IMR-90 (cell line): ENCODE results near the gene MMP20. TPM values are rescaled to one million over a fixed set of nuclear protein-coding genes. Genes with fewer than 3 reads are reported as not detected.
A peak's percentile ranks its signal among the peaks of the same experiment; 100 is the strongest.

Experiments used
- ATAC-seq: fragments of 200-7000 bp; cut with Tn5 transposase; 2 replicates; pipeline ENCODE4 v1.9.1; 2020; ENCODE audit warnings: low read depth, mild to moderate bottlenecking, moderate library complexity
- BruUV-seq: library from RNA; stranded (reverse); fragments of 400-500 nt; replicated peaks from 2 replicates; lab custom pipeline; 2021; lab: Mats Ljungman, UMichigan
- CTCF ChIA-PET: fragments of 300-600 bp; formaldehyde crosslinking; extraction: SDS; loops from one replicate; lab custom pipeline; 2021; ENCODE audit warnings: antibody characterized with exemption; lab: Yijun Ruan, JAX
- POLR2A ChIA-PET: fragments of 300-600 bp; sonication (Branson Sonifier 250); formaldehyde crosslinking; loops from one replicate; lab custom pipeline; 2022; ENCODE audit warnings: antibody characterized with exemption; ENCODE audit not compliant: unreplicated experiment; lab: Charles Lee
- DNase-seq: peaks from one replicate; pipeline ENCODE4 v3.0.0; 2013
- H2AFZ ChIP-seq: replicated peaks from 2 replicates; pipeline ENCODE3; 2013; ENCODE audit warnings: low read length, mild to moderate bottlenecking; ENCODE audit not compliant: poor library complexity
- H2AK5ac ChIP-seq: 2 replicates; pipeline ENCODE4 v1.6.1; 2013; ENCODE audit warnings: low read depth, low read length, inconsistent platforms
- H2AK9ac ChIP-seq: replicated peaks from 2 replicates; pipeline ENCODE3; 2013; ENCODE audit warnings: mild to moderate bottlenecking, low read depth, low read length, moderate library complexity; ENCODE audit not compliant: poor library complexity
- H2BK120ac ChIP-seq: 2 replicates; pipeline ENCODE4 v1.6.1; 2013; ENCODE audit warnings: low read depth, low read length, inconsistent platforms
- H2BK15ac ChIP-seq: 3 replicates; pipeline ENCODE4 v1.6.1; 2013; ENCODE audit warnings: low read depth, low read length, inconsistent platforms
- H2BK20ac ChIP-seq: 2 replicates; pipeline ENCODE4 v1.6.1; 2013; ENCODE audit warnings: low read depth, mild to moderate bottlenecking, inconsistent platforms, low read length, moderate library complexity
- H2BK5ac ChIP-seq: 2 replicates; pipeline ENCODE4 v1.6.1; 2013; ENCODE audit warnings: mild to moderate bottlenecking, low read depth, low read length, inconsistent platforms; ENCODE audit not compliant: poor library complexity, severe bottlenecking
- H3K14ac ChIP-seq: replicated peaks from 2 replicates; pipeline ENCODE4 v1.6.1; 2013; ENCODE audit warnings: low read depth, low read length, inconsistent platforms
- H3K18ac ChIP-seq: 2 replicates; pipeline ENCODE4 v1.6.1; 2013; ENCODE audit warnings: low read depth, low read length, control low read depth
- H3K23ac ChIP-seq: 2 replicates; pipeline ENCODE4 v1.6.1; 2013; ENCODE audit warnings: low read depth, low read length, inconsistent platforms
- H3K27ac ChIP-seq: 2 replicates; pipeline ENCODE4 v1.5.1; 2013; ENCODE audit warnings: mild to moderate bottlenecking, control low read depth, low read length; ENCODE audit not compliant: insufficient read depth
- H3K27me3 ChIP-seq: 2 replicates; pipeline ENCODE4 v1.6.1; 2013; ENCODE audit warnings: low read length; ENCODE audit not compliant: control insufficient read depth, insufficient read depth
- H3K36me3 ChIP-seq: 2 replicates; pipeline ENCODE4 v1.6.1; 2013; ENCODE audit warnings: low read length, mixed read lengths; ENCODE audit not compliant: control insufficient read depth, insufficient read depth
- H3K4ac ChIP-seq: 2 replicates; pipeline ENCODE4 v1.6.1; 2013; ENCODE audit warnings: low read depth, low read length, inconsistent platforms
- H3K4me1 ChIP-seq: 2 replicates; pipeline ENCODE4 v1.6.1; 2013; ENCODE audit warnings: low read length, mixed read lengths; ENCODE audit not compliant: control insufficient read depth, insufficient read depth
- H3K4me2 ChIP-seq: 2 replicates; pipeline ENCODE4 v1.6.1; 2013; ENCODE audit warnings: low read depth, mild to moderate bottlenecking, control low read depth, low read length, moderate library complexity
- H3K4me3 ChIP-seq: 2 replicates; pipeline ENCODE4 v1.5.1; 2013; ENCODE audit warnings: low read depth, mild to moderate bottlenecking, control low read depth, low read length, moderate library complexity; ENCODE audit not compliant: insufficient read depth
- H3K56ac ChIP-seq: 2 replicates; pipeline ENCODE4 v1.6.1; 2013; ENCODE audit warnings: low read length, inconsistent platforms; ENCODE audit not compliant: insufficient read depth; ENCODE audit errors: extremely low read depth
- H3K79me1 ChIP-seq, 2 experiments: 2 replicates each; pipeline ENCODE4 v1.6.1; 2013; ENCODE audit warnings: low read length in 2 of 2, inconsistent platforms in 1 of 2, low read depth in 1 of 2
- H3K9ac ChIP-seq: 2 replicates; pipeline ENCODE4 v1.6.1; 2013; ENCODE audit warnings: low read depth, low read length, control low read depth
- H3K9me1 ChIP-seq: 2 replicates; pipeline ENCODE4 v1.6.1; 2013; ENCODE audit warnings: low read length, inconsistent platforms; ENCODE audit not compliant: insufficient read depth
- H3K9me3 ChIP-seq: 2 replicates; pipeline ENCODE4 v1.6.1; 2013; ENCODE audit warnings: low read length; ENCODE audit not compliant: control insufficient read depth, insufficient read depth
- H4K20me1 ChIP-seq: 2 replicates; pipeline ENCODE4 v1.6.1; 2013; ENCODE audit warnings: low read length, inconsistent platforms; ENCODE audit not compliant: insufficient read depth
- H4K5ac ChIP-seq: 2 replicates; pipeline ENCODE4 v1.6.1; 2013; ENCODE audit warnings: mild to moderate bottlenecking, low read depth, low read length, control low read depth
- H4K8ac ChIP-seq, 2 experiments: 2 replicates each; pipeline ENCODE4 v1.6.1; 2013; ENCODE audit warnings: low read depth in 2 of 2, low read length in 2 of 2, control low read depth in 1 of 2, inconsistent platforms in 1 of 2
- H4K91ac ChIP-seq: 2 replicates; pipeline ENCODE4 v1.6.1; 2013; ENCODE audit warnings: low read depth, low read length, inconsistent platforms; ENCODE audit not compliant: insufficient read depth
- CEBPB ChIP-seq: IDR thresholded peaks from 2 replicates; pipeline ENCODE4 v1.6.1; 2012; ENCODE audit warnings: low read depth, low read length, improper control_type of control experiment
- CHD1 ChIP-seq: IDR thresholded peaks from 2 replicates; pipeline ENCODE4 v1.6.1; 2012; ENCODE audit warnings: low read depth, low read length, improper control_type of control experiment
- CTCF ChIP-seq: conservative IDR thresholded peaks from 2 replicates; pipeline ENCODE4 v1.5.1; 2012; ENCODE audit warnings: mild to moderate bottlenecking, low read depth, low read length, improper control_type of control experiment
- FOS ChIP-seq: fragments of 150-350 bp; IDR thresholded peaks from 2 replicates; pipeline ENCODE4 v1.6.1; 2016; ENCODE audit warnings: low read depth, low read length
- MAFK ChIP-seq: IDR thresholded peaks from 2 replicates; pipeline ENCODE4 v1.6.1; 2012; ENCODE audit warnings: low read depth, low read length, improper control_type of control experiment
- MAZ ChIP-seq: IDR thresholded peaks from 2 replicates; pipeline ENCODE4 v1.6.1; 2012; ENCODE audit warnings: low read depth, mild to moderate bottlenecking, low read length, improper control_type of control experiment, moderate library complexity, borderline replicate concordance
- MXI1 ChIP-seq: IDR thresholded peaks from 2 replicates; pipeline ENCODE4 v1.6.1; 2012; ENCODE audit warnings: low read depth, mild to moderate bottlenecking, low read length, moderate library complexity, borderline replicate concordance
- NFE2L2 ChIP-seq: fragments of 150-350 bp; IDR thresholded peaks from 2 replicates; pipeline ENCODE4 v1.6.1; 2016; ENCODE audit warnings: low read depth, mild to moderate bottlenecking, low read length
- POLR2A ChIP-seq: IDR thresholded peaks from 2 replicates; pipeline ENCODE4 v1.6.1; 2012; ENCODE audit warnings: mild to moderate bottlenecking, low read depth, low read length
- RAD21 ChIP-seq: IDR thresholded peaks from 2 replicates; pipeline ENCODE4 v1.6.1; 2012; ENCODE audit warnings: low read length, improper control_type of control experiment
- RFX5 ChIP-seq: IDR thresholded peaks from 2 replicates; pipeline ENCODE4 v1.8.0; 2012; ENCODE audit warnings: low read depth, mild to moderate bottlenecking, low read length, moderate library complexity
- SMC3 ChIP-seq: fragments of 150-350 bp; IDR thresholded peaks from 2 replicates; pipeline ENCODE4 v1.6.1; 2016; ENCODE audit warnings: low read depth, mild to moderate bottlenecking, antibody characterized with exemption, low read length, moderate library complexity
- WGBS, 2 experiments: methylation state at CpG; one replicate each; pipeline versions ENCODE4 v1.1.5 to v1.1.7; 2013; ENCODE audit warnings: missing lambda C conversion rate in 2 of 2; ENCODE audit not compliant: insufficient read length in 1 of 2; ENCODE audit errors: extremely low coverage in 2 of 2; 5-methylcytosine and 5-hydroxymethylcytosine counted together
- dilution Hi-C: fragments of 300-500 bp; cut with HindIII; formaldehyde crosslinking; loops from one replicate; pipeline ENCODE4 v1.14.3; 2018; ENCODE audit warnings: low sequenced_read_pairs; ENCODE audit not compliant: unreplicated experiment
- in situ Hi-C: fragments of 300-500 bp; cut with MboI; formaldehyde crosslinking; loops from 3 replicates; pipeline ENCODE4 v1.14.3; 2019; ENCODE audit warnings: low sequenced_read_pairs, inconsistent platforms, mixed read lengths
- intact Hi-C: fragments of 100-400 bp; cut with micrococcal nuclease; formaldehyde crosslinking; loops from 2 replicates; pipeline ENCODE4 v1.10.0; 2022
- polyA plus RNA-seq, 3 experiments: library from polyadenylated mRNA; depleted of rRNA; stranded (reverse); fragments of >200 nt; gene quantifications; 2 replicates each; pipeline ENCODE4 v1.2.3, GENCODE V29; 2012; ENCODE audit warnings: low replicate concordance in 1 of 3
- total RNA-seq: library from RNA; depleted of rRNA; stranded (reverse); fragments of >200 nt; gene quantifications from 2 replicates; pipeline ENCODE4 v1.2.3, GENCODE V29; 2012
- TF ChIP-seq, protein P1 (sequence below): fragments of 150-350 bp; IDR thresholded peaks from 2 replicates; pipeline ENCODE4 v1.6.1; 2016; ENCODE audit warnings: low read depth, mild to moderate bottlenecking, low read length, moderate library complexity, borderline replicate concordance
- TF ChIP-seq, protein P2 (sequence below): fragments of 150-350 bp; IDR thresholded peaks from 2 replicates; pipeline ENCODE4 v1.6.1; 2017; ENCODE audit warnings: mild to moderate bottlenecking, antibody characterized with exemption, low read length, low read depth

Gene MMP20
- total and polyA plus RNA-seq, 2 of the 4 experiments (the other 2 are of a cell fraction), result not detected

DNA sequence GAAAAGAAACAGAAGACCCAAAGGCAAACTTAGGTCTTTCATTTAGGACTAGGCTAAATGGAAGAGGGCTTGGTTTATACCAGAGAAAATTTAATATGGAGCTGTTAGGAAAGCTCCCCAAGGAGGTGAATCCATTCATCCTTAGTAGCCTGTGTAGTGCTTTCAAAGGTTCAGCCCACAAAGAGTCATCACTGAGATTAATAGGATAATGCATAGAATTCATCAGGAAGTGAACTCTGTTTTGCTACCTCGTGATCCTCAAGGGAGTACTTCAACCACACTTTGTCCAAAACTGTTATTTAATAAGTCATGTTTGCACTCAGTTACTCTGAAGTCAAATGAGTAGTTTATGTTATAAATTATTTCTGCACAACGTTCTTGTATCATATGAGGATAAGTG lies 51.3 kb downstream of the MMP20 start:
- in situ Hi-C loops (no loop called here), intact Hi-C loops (no loop called here), dilution Hi-C loops (no loop called here)
- H2AFZ ChIP-seq, result no peak overlapping the region
- no peak overlapping the region for H3K4me2 ChIP-seq
- H2BK120ac ChIP-seq, result no peak overlapping the region
- H4K91ac ChIP-seq, result no peak overlapping the region
- no peak overlapping the region for H3K4ac ChIP-seq
- CTCF ChIA-PET, result no interaction called here
- no peaks in the 10 kb centered on the region for H3K36me3 ChIP-seq
- H3K9me3 ChIP-seq, result no peaks in the 10 kb centered on the region
- H4K8ac ChIP-seq, result no peak overlapping the region
- no peak for ATAC-seq
- no peak overlapping the region for H2BK20ac ChIP-seq
- H3K18ac ChIP-seq, result no peak overlapping the region
- TF ChIP-seq SMC3, result no peak
- TF ChIP-seq FOS, result no peak
- no peak for TF ChIP-seq CHD1
- TF ChIP-seq RAD21, result no peak
- no peak for TF ChIP-seq MAZ
- TF ChIP-seq CEBPB, result no peak
- TF ChIP-seq, protein P1, sequence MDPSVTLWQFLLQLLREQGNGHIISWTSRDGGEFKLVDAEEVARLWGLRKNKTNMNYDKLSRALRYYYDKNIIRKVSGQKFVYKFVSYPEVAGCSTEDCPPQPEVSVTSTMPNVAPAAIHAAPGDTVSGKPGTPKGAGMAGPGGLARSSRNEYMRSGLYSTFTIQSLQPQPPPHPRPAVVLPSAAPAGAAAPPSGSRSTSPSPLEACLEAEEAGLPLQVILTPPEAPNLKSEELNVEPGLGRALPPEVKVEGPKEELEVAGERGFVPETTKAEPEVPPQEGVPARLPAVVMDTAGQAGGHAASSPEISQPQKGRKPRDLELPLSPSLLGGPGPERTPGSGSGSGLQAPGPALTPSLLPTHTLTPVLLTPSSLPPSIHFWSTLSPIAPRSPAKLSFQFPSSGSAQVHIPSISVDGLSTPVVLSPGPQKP, result no peak
- no peak for TF ChIP-seq RFX5
- TF ChIP-seq, protein P2, sequence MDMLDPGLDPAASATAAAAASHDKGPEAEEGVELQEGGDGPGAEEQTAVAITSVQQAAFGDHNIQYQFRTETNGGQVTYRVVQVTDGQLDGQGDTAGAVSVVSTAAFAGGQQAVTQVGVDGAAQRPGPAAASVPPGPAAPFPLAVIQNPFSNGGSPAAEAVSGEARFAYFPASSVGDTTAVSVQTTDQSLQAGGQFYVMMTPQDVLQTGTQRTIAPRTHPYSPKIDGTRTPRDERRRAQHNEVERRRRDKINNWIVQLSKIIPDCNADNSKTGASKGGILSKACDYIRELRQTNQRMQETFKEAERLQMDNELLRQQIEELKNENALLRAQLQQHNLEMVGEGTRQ, result no peak
- no peak for TF ChIP-seq CTCF
- no peak for TF ChIP-seq NFE2L2
- TF ChIP-seq MXI1, result no peak
- TF ChIP-seq MAFK, result no peak
- TF ChIP-seq POLR2A, result no peak
- H3K4me3 ChIP-seq, result no peak overlapping the region
- H2BK15ac ChIP-seq, result no peak overlapping the region
- no peak overlapping the region for H2AK9ac ChIP-seq
- no peak overlapping the region for H2AK5ac ChIP-seq
- H3K23ac ChIP-seq, result no peak overlapping the region
- no peaks in the 10 kb centered on the region for H4K20me1 ChIP-seq
- no peak overlapping the region for H4K5ac ChIP-seq
- H3K56ac ChIP-seq, result no peak overlapping the region
- no peaks in the 10 kb centered on the region for H3K79me1 ChIP-seq
- no TSS peak for BruUV-seq
- no peaks in the 10 kb centered on the region for H3K27me3 ChIP-seq
- no peaks in the 10 kb centered on the region for H3K4me1 ChIP-seq
- no peak overlapping the region for H3K9ac ChIP-seq
- H3K14ac ChIP-seq, result no peak overlapping the region
- DNase-seq, result peak; percentile 43
- H3K27ac ChIP-seq, result no peak overlapping the region
- H3K9me1 ChIP-seq, result no peaks in the 10 kb centered on the region
- H2BK5ac ChIP-seq, result no peak overlapping the region
- POLR2A ChIA-PET, result interaction anchor here (1.0 kb wide), 1 partner anchor 13 kb away, joined by 3 read pairs; no protein-coding TSS in a partner anchor
- no CpG with 5 or more reads among the region's 2 CpGs for WGBS, 2 experiments
